GM12872 (cell line): Measurements from ENCODE around the gene POLG.

ENCODE experiments used
- CTCF ChIP-seq: IDR thresholded peaks from 3 replicates; pipeline ENCODE4 v1.5.1; 2011; ENCODE audit warnings: low read depth, mild to moderate bottlenecking, low read length, moderate library complexity; ENCODE audit not compliant: insufficient read depth

The POLG gene

GRCh38 chr15:89316504-89316903, 18.1 kb downstream of the POLG start:
- TF ChIP-seq CTCF: no peak

GRCh38 chr15:89315375-89315929, 19.2 kb downstream of the POLG start:
- TF ChIP-seq CTCF: no peak

GRCh38 chr15:89309993-89310392, 24.6 kb downstream of the POLG start:
- no peak for TF ChIP-seq CTCF

GRCh38 chr15:89308236-89308635, 26.4 kb downstream of the POLG start:
- TF ChIP-seq CTCF: no peak

DNA sequence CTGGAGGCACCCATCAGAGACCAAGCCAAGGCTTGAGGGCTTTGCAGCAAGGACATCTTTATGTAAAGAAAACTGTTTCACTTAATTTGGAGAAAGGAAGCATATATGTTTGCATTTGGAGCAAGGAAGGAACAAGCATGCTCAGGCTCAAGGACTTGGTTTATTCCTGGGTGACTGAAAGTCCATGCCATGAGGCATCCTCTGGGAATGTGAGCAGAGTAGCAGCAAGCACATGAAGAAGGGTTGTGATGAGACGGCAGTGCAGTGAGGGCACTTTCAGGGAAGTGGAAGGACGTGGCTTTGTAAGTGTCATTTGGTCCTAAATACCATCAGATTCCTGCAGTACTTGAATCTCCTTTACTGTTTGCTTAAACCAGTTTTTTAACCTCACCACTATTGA, 26.8 kb downstream of the POLG start:
- TF ChIP-seq CTCF: no peak

GRCh38 chr15:89307046-89307587, 27.5 kb downstream of the POLG start:
- TF ChIP-seq CTCF: no peak

DNA sequence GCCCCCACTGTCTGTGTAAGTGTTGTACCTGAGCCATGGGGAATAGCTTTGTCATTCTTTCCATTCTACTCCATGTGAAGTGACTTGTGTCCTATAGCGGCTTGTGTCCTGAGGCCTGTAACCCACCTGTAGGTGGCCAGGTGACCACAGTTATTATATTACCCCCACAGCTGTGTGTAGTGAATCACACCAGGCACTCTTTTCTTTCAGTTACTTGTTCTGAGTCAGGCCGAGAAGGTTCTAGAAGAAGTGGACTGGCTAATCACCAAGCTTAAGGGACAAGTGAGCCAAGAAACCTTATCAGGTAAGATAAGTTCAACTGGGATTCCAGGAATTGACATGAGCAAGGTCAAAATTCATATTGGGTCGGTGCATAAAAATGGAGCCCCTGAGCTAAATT, 29.2 kb downstream of the POLG start:
- TF ChIP-seq CTCF: no peak
